ENCODE data around the gene EMX2.
"Not testable (repeated sequence)": the region's sequence is repeated elsewhere in the genome, so short reads cannot be mapped to it uniquely, and the experiment has no call there.

Gene EMX2

DNA sequence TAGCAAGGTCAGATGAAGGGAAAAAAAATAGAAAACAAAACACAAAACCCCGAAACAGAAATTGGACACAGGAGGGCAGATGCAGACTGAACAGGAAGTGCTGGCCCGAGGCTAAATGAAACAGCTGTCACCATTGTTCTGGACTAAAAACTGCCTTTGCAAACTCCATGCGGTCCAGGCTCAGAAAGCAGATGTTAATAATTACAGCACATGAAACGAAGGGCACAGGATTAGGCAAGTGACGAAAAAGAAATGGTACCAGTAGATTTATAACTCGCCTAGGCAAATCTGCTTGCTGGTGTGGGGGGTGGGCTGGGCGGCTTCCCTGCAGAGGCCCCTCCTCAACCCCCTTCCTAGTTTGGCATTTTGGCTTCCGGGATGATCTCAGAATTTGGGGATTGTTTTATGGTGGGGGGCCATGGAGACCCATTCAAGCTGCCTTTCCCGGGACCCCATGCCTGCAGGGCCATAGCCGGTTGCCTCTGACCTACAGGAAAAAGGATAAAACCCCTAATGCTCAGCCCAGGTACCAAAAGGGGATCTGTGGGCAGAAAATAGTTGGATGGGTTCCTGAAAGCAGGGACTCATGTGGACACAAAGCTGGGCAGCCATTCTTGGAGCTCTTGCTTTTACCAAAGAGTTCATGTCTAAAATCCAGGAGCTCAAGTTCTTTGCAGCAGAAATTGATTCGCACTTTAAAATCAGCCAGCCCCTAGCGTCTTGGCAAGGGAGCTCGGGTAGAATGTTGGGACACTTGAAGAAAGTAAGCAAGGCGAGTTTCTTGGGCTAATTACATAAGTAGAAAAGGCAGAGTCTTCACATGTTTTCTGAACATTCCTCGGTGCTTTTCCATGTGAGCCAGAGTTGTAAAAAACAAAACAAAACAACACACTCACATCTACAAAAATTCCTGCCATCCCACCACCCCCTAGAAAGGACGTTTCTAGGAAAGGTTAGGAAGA, 39.0 kb upstream of the EMX2 start:
- no peak overlapping the region for H2AK5ac ChIP-seq (ENCODE audit: low read length)
- no peak overlapping the region for H3K14ac ChIP-seq (ENCODE audit: low read length)
- H3K36me3 ChIP-seq (ENCODE audit: control insufficient read depth in 1 of 2, insufficient read depth in 2 of 2, low read length in 2 of 2): no peaks in the 10 kb centered on the region
- H3K27ac ChIP-seq (ENCODE audit: low read depth, low read length): no peak overlapping the region
- H4K12ac ChIP-seq (ENCODE audit: low read depth, low read length): no peak overlapping the region
- H3K4me2 ChIP-seq (ENCODE audit: low read length): no peak overlapping the region
- H3K23ac ChIP-seq (ENCODE audit: low read length): no peak overlapping the region
- H4K91ac ChIP-seq (ENCODE audit: low read depth, low read length): no peak overlapping the region
- no peaks in the 10 kb centered on the region for H3K9me3 ChIP-seq (ENCODE audit: insufficient read depth, low read depth, low read length)
- H2BK5ac ChIP-seq (ENCODE audit: low read depth, low read length, poor library complexity): no peak overlapping the region
- H3K9ac ChIP-seq (ENCODE audit: low read length): no peak overlapping the region
- no peak overlapping the region for H2BK120ac ChIP-seq (ENCODE audit: insufficient read depth, low read length, poor library complexity)
- H3K79me1 ChIP-seq (ENCODE audit: low read length): no peaks in the 10 kb centered on the region
- no peaks in the 10 kb centered on the region for H3K4me1 ChIP-seq (ENCODE audit: control insufficient read depth in 1 of 2, insufficient read depth in 2 of 2, low read length in 2 of 2)
- no peak overlapping the region for H2AFZ ChIP-seq (ENCODE audit: insufficient read depth, low read length, poor library complexity)
- no peaks in the 10 kb centered on the region for H3K79me2 ChIP-seq (ENCODE audit: control insufficient read depth, insufficient read depth, low read length, poor library complexity)
- H3K4ac ChIP-seq (ENCODE audit: low read depth, low read length): no peak overlapping the region
- no peak overlapping the region for H3K4me3 ChIP-seq (ENCODE audit: low read depth, low read length)
- WGBS (ENCODE audit: extremely low coverage, insufficient coverage, insufficient read length): no CpG with 5 or more reads among the region's 16 CpGs
- no peak overlapping the region for H2BK12ac ChIP-seq (ENCODE audit: low read length)
- no peak for DNase-seq
- no peak overlapping the region for H4K8ac ChIP-seq (ENCODE audit: low read depth, low read length)
- no peak overlapping the region for H3K18ac ChIP-seq (ENCODE audit: low read length)
- H3K27me3 ChIP-seq (ENCODE audit: insufficient read depth, low read length): no peaks in the 10 kb centered on the region

DNA sequence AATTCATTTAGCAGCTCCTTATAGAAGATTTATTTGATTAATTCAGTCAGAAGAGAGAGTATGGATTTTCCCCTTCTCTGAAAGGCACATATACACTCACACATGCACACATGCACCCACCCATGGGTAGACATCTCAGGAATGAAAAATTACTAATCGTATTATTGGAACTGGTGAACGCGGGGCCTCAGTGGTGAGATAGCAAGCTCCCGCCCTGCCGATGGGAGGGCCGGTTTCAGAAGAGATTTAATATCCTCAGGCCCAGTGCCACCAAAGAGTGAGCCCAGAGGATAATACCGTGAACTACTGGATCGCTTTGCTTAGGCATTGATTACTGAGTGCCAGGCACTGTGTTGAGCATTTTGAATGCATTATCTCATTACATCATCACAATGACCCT, 38.0 kb upstream of the EMX2 start:
- DNase-seq: no peak
- WGBS (ENCODE audit: extremely low coverage, insufficient coverage, insufficient read length): no CpG with 5 or more reads among the region's 8 CpGs
- Histone ChIP-seq H2BK12ac (ENCODE audit: low read length) (no peak overlapping the region), H2AK5ac (ENCODE audit: low read length) (no peak overlapping the region), H3K79me2 (ENCODE audit: control insufficient read depth, insufficient read depth, low read length, poor library complexity) (no peaks in the 10 kb centered on the region), H2BK120ac (ENCODE audit: insufficient read depth, low read length, poor library complexity) (no peak overlapping the region), H3K4ac (ENCODE audit: low read depth, low read length) (no peak overlapping the region), H4K12ac (ENCODE audit: low read depth, low read length) (no peak overlapping the region), H4K91ac (ENCODE audit: low read depth, low read length) (no peak overlapping the region), H3K14ac (ENCODE audit: low read length) (no peak overlapping the region), H3K4me1 (ENCODE audit: control insufficient read depth in 1 of 2, insufficient read depth in 2 of 2, low read length in 2 of 2) (no peaks in the 10 kb centered on the region), H3K79me1 (ENCODE audit: low read length) (no peaks in the 10 kb centered on the region), H3K27ac (ENCODE audit: low read depth, low read length) (no peak overlapping the region), H3K23ac (ENCODE audit: low read length) (no peak overlapping the region), H3K36me3 (ENCODE audit: control insufficient read depth in 1 of 2, insufficient read depth in 2 of 2, low read length in 2 of 2) (no peaks in the 10 kb centered on the region), H3K27me3 (ENCODE audit: insufficient read depth, low read length) (no peaks in the 10 kb centered on the region), H2BK5ac (ENCODE audit: low read depth, low read length, poor library complexity) (no peak overlapping the region), H3K9ac (ENCODE audit: low read length) (no peak overlapping the region), H3K18ac (ENCODE audit: low read length) (no peak overlapping the region), H4K8ac (ENCODE audit: low read depth, low read length) (no peak overlapping the region), H3K9me3 (ENCODE audit: insufficient read depth, low read depth, low read length) (no peaks in the 10 kb centered on the region), H2AFZ (ENCODE audit: insufficient read depth, low read length, poor library complexity) (no peak overlapping the region), H3K4me3 (ENCODE audit: low read depth, low read length) (no peak overlapping the region), H3K4me2 (ENCODE audit: low read length) (no peak overlapping the region)

DNA sequence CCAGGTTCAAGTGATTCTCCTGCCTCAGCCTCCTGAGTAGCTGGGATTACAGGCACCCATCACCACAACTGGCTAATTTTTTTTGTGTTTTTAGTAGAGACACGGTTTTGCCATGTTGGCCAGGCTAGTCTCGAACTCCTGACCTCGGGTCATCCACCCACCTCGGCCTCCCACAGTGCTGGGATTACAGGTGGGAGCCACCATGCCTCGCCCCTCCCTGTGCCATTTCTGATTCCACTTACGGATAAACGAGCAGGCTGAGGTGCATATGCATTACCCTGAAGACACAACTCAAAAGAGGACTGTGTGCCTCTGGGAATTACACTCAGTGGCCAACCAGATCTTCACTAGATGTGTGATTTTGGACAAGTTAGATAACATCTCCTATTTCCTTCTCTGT, 35.5 kb upstream of the EMX2 start:
- not testable (repeated sequence) for H3K4me2 ChIP-seq (ENCODE audit: low read length); H3K27ac ChIP-seq (ENCODE audit: low read depth, low read length); H3K14ac ChIP-seq (ENCODE audit: low read length); H3K4me3 ChIP-seq (ENCODE audit: low read depth, low read length); H4K91ac ChIP-seq (ENCODE audit: low read depth, low read length); H3K9me3 ChIP-seq (ENCODE audit: insufficient read depth, low read depth, low read length); H3K79me1 ChIP-seq (ENCODE audit: low read length); H3K18ac ChIP-seq (ENCODE audit: low read length); H2AFZ ChIP-seq (ENCODE audit: insufficient read depth, low read length, poor library complexity); H4K8ac ChIP-seq (ENCODE audit: low read depth, low read length); H3K4me1 ChIP-seq (ENCODE audit: control insufficient read depth in 1 of 2, insufficient read depth in 2 of 2, low read length in 2 of 2); H3K79me2 ChIP-seq (ENCODE audit: control insufficient read depth, insufficient read depth, low read length, poor library complexity); H3K36me3 ChIP-seq (ENCODE audit: control insufficient read depth in 1 of 2, insufficient read depth in 2 of 2, low read length in 2 of 2); H2BK5ac ChIP-seq (ENCODE audit: low read depth, low read length, poor library complexity); H3K27me3 ChIP-seq (ENCODE audit: insufficient read depth, low read length); H2BK12ac ChIP-seq (ENCODE audit: low read length); H3K4ac ChIP-seq (ENCODE audit: low read depth, low read length); H3K23ac ChIP-seq (ENCODE audit: low read length); H2BK120ac ChIP-seq (ENCODE audit: insufficient read depth, low read length, poor library complexity); H2AK5ac ChIP-seq (ENCODE audit: low read length); H3K9ac ChIP-seq (ENCODE audit: low read length); DNase-seq; H4K12ac ChIP-seq (ENCODE audit: low read depth, low read length)
- WGBS (ENCODE audit: extremely low coverage, insufficient coverage, insufficient read length): no CpG with 5 or more reads among the region's 7 CpGs

DNA sequence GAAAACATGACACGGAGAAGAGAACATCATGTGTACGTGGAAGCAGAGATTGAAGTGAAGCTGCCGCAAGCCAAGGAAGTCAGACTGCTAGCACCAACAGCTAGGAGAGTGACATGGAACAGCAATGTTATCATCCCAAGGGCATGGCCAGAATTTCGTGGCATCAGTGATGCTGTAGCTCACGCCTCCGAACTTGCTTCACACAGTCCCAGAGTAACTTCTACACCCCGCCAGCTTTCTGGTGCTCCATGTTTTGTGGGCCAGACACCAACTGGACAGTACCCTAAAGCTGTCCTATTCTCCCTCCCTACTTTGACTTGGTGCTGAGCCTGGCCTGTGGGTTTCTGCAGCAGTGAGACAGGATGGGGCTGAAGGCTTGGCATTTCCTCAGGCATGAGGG, 33.0 kb upstream of the EMX2 start:
- Histone ChIP-seq H2AFZ (ENCODE audit: insufficient read depth, low read length, poor library complexity) (no peak overlapping the region), H3K9ac (ENCODE audit: low read length) (no peak overlapping the region), H2AK5ac (ENCODE audit: low read length) (no peak overlapping the region), H4K12ac (ENCODE audit: low read depth, low read length) (peak overlapping the region; percentile 32), H4K8ac (ENCODE audit: low read depth, low read length) (no peak overlapping the region), H2BK12ac (ENCODE audit: low read length) (no peak overlapping the region), H3K18ac (ENCODE audit: low read length) (no peak overlapping the region), H2BK5ac (ENCODE audit: low read depth, low read length, poor library complexity) (no peak overlapping the region), H3K14ac (ENCODE audit: low read length) (no peak overlapping the region), H3K4me3 (ENCODE audit: low read depth, low read length) (no peak overlapping the region), H3K9me3 (ENCODE audit: insufficient read depth, low read depth, low read length) (no peaks in the 10 kb centered on the region), H3K36me3 (ENCODE audit: control insufficient read depth in 1 of 2, insufficient read depth in 2 of 2, low read length in 2 of 2) (no peaks in the 10 kb centered on the region), H3K4me2 (ENCODE audit: low read length) (no peak overlapping the region), H3K4me1 (ENCODE audit: control insufficient read depth in 1 of 2, insufficient read depth in 2 of 2, low read length in 2 of 2) (no peaks in the 10 kb centered on the region), H3K4ac (ENCODE audit: low read depth, low read length) (no peak overlapping the region), H3K79me1 (ENCODE audit: low read length) (no peaks in the 10 kb centered on the region), H4K91ac (ENCODE audit: low read depth, low read length) (no peak overlapping the region), H2BK120ac (ENCODE audit: insufficient read depth, low read length, poor library complexity) (no peak overlapping the region), H3K79me2 (ENCODE audit: control insufficient read depth, insufficient read depth, low read length, poor library complexity) (no peaks in the 10 kb centered on the region), H3K27me3 (ENCODE audit: insufficient read depth, low read length) (no peaks in the 10 kb centered on the region), H3K23ac (ENCODE audit: low read length) (no peak overlapping the region), H3K27ac (ENCODE audit: low read depth, low read length) (no peak overlapping the region)
- no peak for DNase-seq
- no CpG with 5 or more reads among the region's 7 CpGs for WGBS (ENCODE audit: extremely low coverage, insufficient coverage, insufficient read length)
